Measurements from ENCODE around the gene DOCK2.

The DOCK2 gene

GRCh38 chr5:169980418-169981053, 343.5 kb downstream of the DOCK2 start, which contains the start of gene INSYN2B (continued):
- TF ChIP-seq ZNF670 (tag by site-specific recombination; IDR thresholded peaks at IDR 0.05; ENCODE audit: low read depth) (no peak), ZNF488 (tag by site-specific recombination; IDR thresholded peaks at IDR 0.05) (no peak), HOXC10 (CRISPR knock-in tag; IDR thresholded peaks at IDR 0.05) (no peak), INSM2 (tag by site-specific recombination; IDR thresholded peaks at IDR 0.05) (no peak), ZNF18 (tag by site-specific recombination; IDR thresholded peaks at IDR 0.05) (no peak), ZNF184 (tag by site-specific recombination; IDR thresholded peaks at IDR 0.05) (no peak), ZBTB8A (tag by site-specific recombination; IDR thresholded peaks at IDR 0.05) (no peak), KLF7 (tag by site-specific recombination; IDR thresholded peaks at IDR 0.05; ENCODE audit: borderline replicate concordance) (no peak), PRDM6 (tag by site-specific recombination; IDR thresholded peaks at IDR 0.05) (no peak), ZNF600 (tag by site-specific recombination; IDR thresholded peaks at IDR 0.05) (peak; percentile 84), ZNF2 (tag by site-specific recombination; IDR thresholded peaks at IDR 0.05) (peak; percentile 79; the same call in 1 of the 2 replicates), ZNF148 (tag by site-specific recombination; IDR thresholded peaks at IDR 0.05; ENCODE audit: borderline replicate concordance) (no peak), ZSCAN18 (tag by site-specific recombination; IDR thresholded peaks at IDR 0.05) (no peak), ZNF792 (tag by site-specific recombination; IDR thresholded peaks at IDR 0.05) (no peak), ZNF692 (tag by site-specific recombination; IDR thresholded peaks at IDR 0.05) (0 out of 2 replicates have a peak, but pooled peaks have one; percentile 21), ZNF311 (tag by site-specific recombination; IDR thresholded peaks at IDR 0.05; ENCODE audit: borderline replicate concordance) (no peak), ZNF785 (tag by site-specific recombination; IDR thresholded peaks at IDR 0.05) (no peak), ZNF623 (tag by site-specific recombination; IDR thresholded peaks at IDR 0.05) (no peak), ZNF624 (tag by site-specific recombination; IDR thresholded peaks at IDR 0.05) (no peak), ZNF223 (tag by site-specific recombination; IDR thresholded peaks at IDR 0.05) (no peak), CTCF (tag by site-specific recombination; IDR thresholded peaks at IDR 0.05) (peak; percentile 81), ZNF146 (tag by site-specific recombination; IDR thresholded peaks at IDR 0.05) (no peak), ZNF776 (tag by site-specific recombination; IDR thresholded peaks at IDR 0.05; ENCODE audit: borderline replicate concordance) (no peak), MZF1 (tag by site-specific recombination; IDR thresholded peaks at IDR 0.05; ENCODE audit: borderline replicate concordance) (no peak), AEBP2 (tag by site-specific recombination; IDR thresholded peaks at IDR 0.05; ENCODE audit: borderline replicate concordance) (no peak)

Data from HEK293 (cell line).